HepG2 (cell line): ENCODE data around the gene RMI2. TPM values are rescaled to one million over a fixed set of nuclear protein-coding genes. Genes with fewer than 3 reads are reported as not detected.

ENCODE experiments used
- ATAC-seq: fragments of 200-7000 bp; cut with Tn5 transposase; 3 replicates; pipeline ENCODE4 v1.9.1; 2020; ENCODE audit warnings: mild to moderate bottlenecking, moderate library complexity
- BruUV-seq: library from RNA; stranded (reverse); fragments of 400-500 nt; replicated peaks from 2 replicates; lab custom pipeline; 2021; lab: Mats Ljungman, UMichigan
- CTCF ChIA-PET: fragments of 300-600 bp; formaldehyde crosslinking; extraction: SDS; loops from one replicate; lab custom pipeline; 2021; ENCODE audit warnings: low total read pairs, inconsistent platforms, low intra/inter-chr PET ratio; lab: Yijun Ruan, JAX
- POLR2A ChIA-PET: fragments of 350-600 bp; sonication (Branson Sonifier 250); formaldehyde crosslinking; loops from one replicate; lab custom pipeline; 2020; ENCODE audit warnings: antibody characterized with exemption, inconsistent platforms; lab: Yijun Ruan, JAX
- DNase-seq: peaks from one replicate; pipeline ENCODE4 v3.0.0-alpha.2; 2015; ENCODE audit warnings: low spot score
- FAIRE-seq: peaks from 3 replicates; lab custom pipeline; 2011; peaks lifted over from hg19 to GRCh38; lab: Jason Lieb, UNC
- H2AFZ ChIP-seq: one replicate; pipeline ENCODE4 v1.6.1; 2011; ENCODE audit warnings: low read length, inconsistent platforms
- H3K27ac ChIP-seq: fragments of 300-600 bp; 3 replicates; pipeline ENCODE4 v1.8.0; 2011; ENCODE audit warnings: mixed run types, mild to moderate bottlenecking, mixed read lengths, low read length, inconsistent platforms; ENCODE audit not compliant: insufficient read depth; ENCODE audit errors: extremely low read length
- H3K27me3 ChIP-seq, 2 experiments: fragments of 200-600 bp in 1 of 2; 2 replicates in 1 of 2; 3 replicates in 1 of 2; pipeline versions ENCODE4 v1.6.0 to v1.8.0; 2011; ENCODE audit warnings: low read length in 2 of 2, mild to moderate bottlenecking in 2 of 2, moderate library complexity in 2 of 2, inconsistent platforms in 1 of 2; ENCODE audit not compliant: insufficient read depth in 2 of 2, control insufficient read depth in 1 of 2
- H3K36me3 ChIP-seq, 2 experiments: fragments of 200-600 bp in 1 of 2; replicated peaks in 1 of 2; 2 replicates in 1 of 2; 3 replicates in 1 of 2; pipeline versions ENCODE4 v1.5.1 to v1.8.0; 2011; ENCODE audit warnings: low read length in 2 of 2, inconsistent platforms in 1 of 2; ENCODE audit not compliant: insufficient read depth in 2 of 2, control insufficient read depth in 1 of 2
- H3K4me1 ChIP-seq: 2 replicates; pipeline ENCODE4 v1.5.1; 2012; ENCODE audit warnings: low read length, inconsistent platforms; ENCODE audit not compliant: insufficient read depth
- H3K4me2 ChIP-seq: 2 replicates; pipeline ENCODE4 v1.6.0; 2011; ENCODE audit warnings: low read depth, low read length, inconsistent platforms
- H3K4me3 ChIP-seq, 3 experiments: fragments of 200-600 bp in 1 of 3; sonication (generic), shearing (Covaris generic) in 1 of 3; replicated peaks in 1 of 3; 2 replicates each; pipeline ENCODE4 v1.5.1; 2011 to 2016; ENCODE audit warnings: low read length in 3 of 3, inconsistent platforms in 2 of 3, low read depth in 2 of 3, mild to moderate bottlenecking in 2 of 3, control low read depth in 1 of 3, mixed read lengths in 1 of 3; ENCODE audit not compliant: insufficient read depth in 1 of 3
- H3K79me2 ChIP-seq: one replicate; pipeline ENCODE4 v1.6.1; 2011; ENCODE audit warnings: low read length, inconsistent platforms; ENCODE audit not compliant: insufficient read depth
- H3K9ac ChIP-seq: 2 replicates; pipeline ENCODE4 v1.6.0; 2011; ENCODE audit warnings: mild to moderate bottlenecking, low read depth, low read length, inconsistent platforms; ENCODE audit not compliant: insufficient read depth
- H3K9me3 ChIP-seq: 2 replicates; pipeline ENCODE4 v1.5.1; 2012; ENCODE audit warnings: mild to moderate bottlenecking, low read length
- H4K20me1 ChIP-seq: 2 replicates; pipeline ENCODE4 v1.6.0; 2011; ENCODE audit warnings: inconsistent platforms, mild to moderate bottlenecking, low read length, moderate library complexity; ENCODE audit not compliant: insufficient read depth
- CTCF ChIP-seq: sonication (generic); formaldehyde crosslinking; IDR thresholded peaks from 2 replicates; pipeline ENCODE4 v1.5.0; 2020; ENCODE audit warnings: mild to moderate bottlenecking, missing genetic modification reagents, moderate library complexity
- IKZF5 ChIP-seq: IDR thresholded peaks from 2 replicates; pipeline ENCODE4 v1.6.1; 2018; ENCODE audit warnings: missing genetic modification reagents, mild to moderate bottlenecking, missing compliant biosample characterization
- KLF12 ChIP-seq: sonication (generic); formaldehyde crosslinking; IDR thresholded peaks from 2 replicates; pipeline ENCODE4 v1.4.0; 2020; ENCODE audit warnings: missing genetic modification reagents, borderline replicate concordance
- MLLT10 ChIP-seq: sonication (generic); formaldehyde crosslinking; IDR thresholded peaks from 2 replicates; pipeline ENCODE4 v1.4.0; 2020; ENCODE audit warnings: missing genetic modification reagents
- ZNF451 ChIP-seq: sonication (generic); formaldehyde crosslinking; IDR thresholded peaks from 2 replicates; pipeline ENCODE4 v1.5.0; 2020; ENCODE audit warnings: mild to moderate bottlenecking, missing genetic modification reagents
- WGBS: methylation state at CpG from one replicate; pipeline ENCODE4 v1.1.6; 2017; ENCODE audit warnings: low lambda C conversion rate; 5-methylcytosine and 5-hydroxymethylcytosine counted together
- in situ Hi-C: cut with HindIII; loops from 2 replicates; pipeline ENCODE4 v1.10.0; 2017; ENCODE audit warnings: low pct_unique_long_range_greater_than_20kb; ENCODE audit not compliant: extremely low pct_ligation_motif_present
- intact Hi-C: fragments of 100-400 bp; cut with micrococcal nuclease; formaldehyde crosslinking; loops from one replicate; pipeline ENCODE4 v1.10.0; 2022; ENCODE audit not compliant: unreplicated experiment
- polyA plus RNA-seq, 8 experiments: library from polyadenylated mRNA; depleted of rRNA in 3 of 8; stranded (reverse) in 7 of 8; unstranded in 1 of 8; fragments of >200 nt; fragmentation: Illumina TruSeq in 4 of 8; extraction: Trizol in 4 of 8; gene quantifications; 2 replicates each; pipeline versions ENCODE4 v1.2.1 to v1.2.3, GENCODE V29; 2011 to 2016; ENCODE audit warnings: low read depth in 4 of 8, missing spikeins in 1 of 8, mixed read lengths in 1 of 8; ENCODE audit not compliant: insufficient read depth in 1 of 8
- total RNA-seq, 5 experiments: library from RNA; depleted of rRNA; stranded (reverse); fragments of >200 nt; fragmentation: Illumina TruSeq; extraction: Trizol; gene quantifications; 2 replicates each; pipeline ENCODE4 v1.2.3, GENCODE V29; 2016; ENCODE audit warnings: low read depth in 1 of 5

The RMI2 gene
- total and polyA plus RNA-seq, 2 of the 13 experiments (the other 11 are each of a cell fraction or from before 2014, with no cell fraction given) = 24.5 to 55.7 TPM

GRCh38 chr16:11354733-11355574 lies 9.7 kb downstream of the RMI2 start:
- 91% methylated on average over 11 of the region's 11 CpGs for WGBS
- no TSS peak for BruUV-seq
- peaks cover 3% of the 10 kb centered on the region for H3K79me2 ChIP-seq
- H3K4me2 ChIP-seq = no peak overlapping the region
- H3K9me3 ChIP-seq = no peaks in the 10 kb centered on the region
- FAIRE-seq (no peak), ATAC-seq (no peak), DNase-seq (no peak)
- no peak overlapping the region for H2AFZ ChIP-seq
- no peaks in the 10 kb centered on the region for H3K27me3 ChIP-seq
- in situ Hi-C loops (no loop called here), intact Hi-C loops (no loop called here)
- CTCF ChIA-PET = interaction anchor here (3.8 kb wide), 1 partner anchor 100 kb away, joined by 38 read pairs; the partner anchor contains the start of gene SOCS1
- no peak overlapping the region for H3K9ac ChIP-seq
- 0 out of 2 replicates have a peak, but pooled peaks have one; percentile 55 for TF ChIP-seq MLLT10 (CRISPR knock-in tag)
- TF ChIP-seq IKZF5 (CRISPR knock-in tag) = no peak
- TF ChIP-seq KLF12 (CRISPR knock-in tag) = no peak
- TF ChIP-seq CTCF (CRISPR knock-in tag) = 0 out of 2 replicates have a peak, but pooled peaks have one; percentile 22
- no peak for TF ChIP-seq ZNF451
- H4K20me1 ChIP-seq = no peaks in the 10 kb centered on the region
- H3K27ac ChIP-seq = no peak overlapping the region
- H3K4me1 ChIP-seq = peaks cover 50% of the 10 kb centered on the region
- POLR2A ChIA-PET = interaction anchor here (1.2 to 2.1 kb wide), 2 partner anchors 9 to 99 kb away, joined by 4 to 8 read pairs; partner anchors contain the start of gene SOCS1
- H3K36me3 ChIP-seq = no peaks in the 10 kb centered on the region; a peak in 1 of 5 replicates
- H3K4me3 ChIP-seq = no peak overlapping the region
